HL-60 (cell line): Measurements from ENCODE around the gene ANKS1B.

ENCODE experiments used
- DNase-seq, 2 experiments: peaks; one replicate each; pipeline ENCODE4 v3.0.0-alpha.2; 2010 to 2020; ENCODE audit warnings: low read depth in 1 of 2, low spot score in 1 of 2
- H3K27ac ChIP-seq: fragments of 250-450 bp; sonication (Bioruptor Pico); replicated peaks from 2 replicates; pipeline ENCODE4 v1.5.1; 2020; ENCODE audit warnings: mild to moderate bottlenecking, moderate library complexity
- H3K27me3 ChIP-seq: fragments of 250-450 bp; sonication (Bioruptor Pico); 2 replicates; pipeline ENCODE4 v1.5.1; 2021; ENCODE audit warnings: mild to moderate bottlenecking, moderate library complexity; ENCODE audit not compliant: insufficient read depth, poor library complexity, severe bottlenecking
- H3K4me3 ChIP-seq: replicated peaks from 2 replicates; pipeline ENCODE4 v1.5.1; 2011; ENCODE audit warnings: mild to moderate bottlenecking, control low read depth, low read length; ENCODE audit not compliant: insufficient read depth
- CTCF ChIP-seq: IDR thresholded peaks from one replicate; pipeline ENCODE4 v1.5.1; 2011; ENCODE audit warnings: low read length, control low read depth, inconsistent platforms; ENCODE audit not compliant: insufficient read depth
- GABPA ChIP-seq: IDR thresholded peaks from 2 replicates; pipeline ENCODE4 v1.6.1; 2012; ENCODE audit warnings: low read depth
- POLR2AphosphoS5 ChIP-seq: IDR thresholded peaks from 2 replicates; pipeline ENCODE4 v1.6.1; 2012; ENCODE audit warnings: low read depth
- REST ChIP-seq: IDR thresholded peaks from 2 replicates; pipeline ENCODE4 v1.6.1; 2012; ENCODE audit warnings: low read depth; ENCODE audit not compliant: insufficient replicate concordance
- SPI1 ChIP-seq: IDR thresholded peaks from 2 replicates; pipeline ENCODE4 v1.6.1; 2012; ENCODE audit warnings: low read depth, mild to moderate bottlenecking, borderline replicate concordance
- long read RNA-seq: library from polyadenylated mRNA; unstranded; transcript quantifications from one replicate; pipeline ENCODE4 v2.0.0, GENCODE V29; 2020

ANKS1B gene
- long read RNA-seq, partial matches to known transcripts, result 0 of 3 reads
- long read RNA-seq, other reads (novel, unspliced or antisense), result 3 of 3 reads

GRCh38 chr12:99984271-99985128 is at the start of gene ANKS1B:
ANKS1B (minus strand) TSS chr12:99984936; CDS start chr12:99984237, 699 bp downstream.
- DNase-seq, result peak in 1 of 2 experiments; percentile 11
- no peak for TF ChIP-seq POLR2AphosphoS5
- no peak for TF ChIP-seq CTCF
- TF ChIP-seq GABPA, result no peak
- peak; percentile 36 for TF ChIP-seq REST
- no peak for TF ChIP-seq SPI1
- Histone ChIP-seq H3K4me3 (peak within 1 kb of the TSS; percentile 47), H3K27ac (no peak within 1 kb of the TSS), H3K27me3 (peaks cover 25% of the 10 kb centered on the region)

GRCh38 chr12:100031836-100032235 is 47.1 kb upstream of the ANKS1B start:
- no peaks in the 10 kb centered on the region for H3K27me3 ChIP-seq
- H3K4me3 ChIP-seq, result no peak overlapping the region
- TF ChIP-seq SPI1 (no peak), GABPA (no peak), POLR2AphosphoS5 (no peak), REST (no peak)
- no peak for DNase-seq
- H3K27ac ChIP-seq, result no peak overlapping the region

- Histone ChIP-seq H3K27me3 (no peaks in the 10 kb centered on the region), H3K4me3 (no peak overlapping the region), H3K27ac (no peak overlapping the region)
- DNase-seq, result no peak
- TF ChIP-seq CTCF (no peak), REST (no peak), POLR2AphosphoS5 (no peak), SPI1 (no peak), GABPA (no peak)
These were observed 42.9 kb upstream of the ANKS1B start for GRCh38 chr12:100027671-100028070.
